ENCODE measurements around the gene CARNS1.

DNA sequence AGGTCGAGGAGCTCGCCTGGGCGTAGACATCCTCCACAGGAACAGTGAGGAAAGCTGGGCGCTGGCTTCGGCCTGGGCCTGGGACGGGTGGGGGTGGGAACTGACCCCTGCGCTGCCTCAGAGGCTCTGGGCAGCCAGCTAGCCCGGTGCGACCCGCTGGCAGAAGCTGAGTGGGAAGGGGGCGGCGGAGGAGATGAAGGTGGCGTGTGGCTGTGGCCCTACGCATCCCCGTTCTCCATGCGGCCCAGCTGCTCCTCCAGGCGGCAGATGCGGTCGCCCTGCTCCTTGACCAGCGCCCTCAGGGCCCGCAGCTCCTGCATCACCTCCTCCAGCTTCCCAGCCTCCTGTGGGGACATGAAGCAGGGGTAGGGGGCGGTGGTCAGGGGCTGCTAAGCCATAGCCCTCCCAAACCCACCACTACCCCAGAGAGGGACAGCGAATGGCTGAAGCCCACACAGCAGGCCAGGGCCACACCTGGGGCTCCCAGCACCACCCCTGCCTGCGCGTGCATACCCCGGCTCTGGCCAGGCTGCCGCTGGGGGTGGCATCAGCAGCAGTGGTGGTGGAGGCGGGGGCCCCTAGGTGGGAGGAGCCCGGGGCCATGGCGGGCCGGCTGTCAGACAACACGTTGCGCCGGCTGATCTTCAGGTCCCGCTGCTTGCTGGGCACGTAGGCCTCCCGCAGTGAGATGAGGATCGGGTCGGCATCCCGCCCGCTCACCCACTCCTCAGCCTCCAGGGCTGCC, 22.9 kb downstream of the CARNS1 start:
- TF ChIP-seq CTCF (IDR thresholded peaks at IDR 0.05) = no peak
- no peak for TF ChIP-seq EP300 (IDR thresholded peaks at IDR 0.05)
- no peak for TF ChIP-seq POLR2A (IDR thresholded peaks at IDR 0.05)
